Lower leg skin (tissue), 3 donors: Measurements from ENCODE around the gene TP73.

Experiments used
- POLR2A ChIP-seq, 2 donors: fragments of 450-650 bp; IDR thresholded peaks; one replicate each; pipeline ENCODE4 v1.6.1; 2016 to 2017; ENCODE audit warnings: antibody characterized with exemption in 2 of 2, mild to moderate bottlenecking in 1 of 2, moderate library complexity in 1 of 2
- TF ChIP-seq, protein P1 (sequence below), 3 donors: fragments of 450-650 bp; IDR thresholded peaks; one replicate each; pipeline ENCODE4 v1.5.1; 2016; ENCODE audit warnings: antibody characterized with exemption in 3 of 3, mild to moderate bottlenecking in 3 of 3, moderate library complexity in 2 of 3

DNA sequence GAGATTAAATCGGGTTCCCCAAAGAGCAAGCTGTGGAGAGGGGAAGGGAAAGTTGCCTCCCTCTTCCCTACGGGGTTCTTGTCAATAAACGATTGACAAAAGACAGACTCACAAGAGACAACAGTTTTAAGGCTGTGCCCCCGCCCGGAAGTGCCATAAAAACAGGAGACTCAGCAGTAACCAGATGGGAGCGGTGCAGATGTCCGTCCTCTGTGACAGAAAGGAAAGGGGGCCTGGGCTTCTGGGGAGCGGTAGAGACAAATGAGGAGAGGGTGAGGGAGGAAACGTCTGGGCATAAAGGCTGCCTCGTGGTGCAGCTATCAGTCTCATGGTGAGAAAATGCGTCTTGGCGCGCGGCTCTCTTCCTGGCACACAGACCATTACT lies 5.9 kb downstream of the TP73 start:
- no peak for TF ChIP-seq POLR2A (IDR thresholded peaks at IDR 0.05)
- TF ChIP-seq, protein P1, sequence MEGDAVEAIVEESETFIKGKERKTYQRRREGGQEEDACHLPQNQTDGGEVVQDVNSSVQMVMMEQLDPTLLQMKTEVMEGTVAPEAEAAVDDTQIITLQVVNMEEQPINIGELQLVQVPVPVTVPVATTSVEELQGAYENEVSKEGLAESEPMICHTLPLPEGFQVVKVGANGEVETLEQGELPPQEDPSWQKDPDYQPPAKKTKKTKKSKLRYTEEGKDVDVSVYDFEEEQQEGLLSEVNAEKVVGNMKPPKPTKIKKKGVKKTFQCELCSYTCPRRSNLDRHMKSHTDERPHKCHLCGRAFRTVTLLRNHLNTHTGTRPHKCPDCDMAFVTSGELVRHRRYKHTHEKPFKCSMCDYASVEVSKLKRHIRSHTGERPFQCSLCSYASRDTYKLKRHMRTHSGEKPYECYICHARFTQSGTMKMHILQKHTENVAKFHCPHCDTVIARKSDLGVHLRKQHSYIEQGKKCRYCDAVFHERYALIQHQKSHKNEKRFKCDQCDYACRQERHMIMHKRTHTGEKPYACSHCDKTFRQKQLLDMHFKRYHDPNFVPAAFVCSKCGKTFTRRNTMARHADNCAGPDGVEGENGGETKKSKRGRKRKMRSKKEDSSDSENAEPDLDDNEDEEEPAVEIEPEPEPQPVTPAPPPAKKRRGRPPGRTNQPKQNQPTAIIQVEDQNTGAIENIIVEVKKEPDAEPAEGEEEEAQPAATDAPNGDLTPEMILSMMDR (IDR thresholded peaks at IDR 0.05), result no peak
